GM12864 (cell line): ENCODE measurements around the gene IFNLR1.

ENCODE experiments used
- DNase-seq: peaks from one replicate; pipeline ENCODE4 v3.0.0-alpha.2; 2011; ENCODE audit warnings: low read depth
- H3K4me3 ChIP-seq: 2 replicates; pipeline ENCODE4 v1.5.1; 2011; ENCODE audit warnings: mild to moderate bottlenecking, low read depth, low read length, control low read depth
- CTCF ChIP-seq: IDR thresholded peaks from 2 replicates; pipeline ENCODE4 v1.5.1; 2011; ENCODE audit warnings: low read depth, mild to moderate bottlenecking, moderate library complexity, low read length, control low read depth, inconsistent platforms; ENCODE audit errors: missing control alignments

The IFNLR1 gene

DNA sequence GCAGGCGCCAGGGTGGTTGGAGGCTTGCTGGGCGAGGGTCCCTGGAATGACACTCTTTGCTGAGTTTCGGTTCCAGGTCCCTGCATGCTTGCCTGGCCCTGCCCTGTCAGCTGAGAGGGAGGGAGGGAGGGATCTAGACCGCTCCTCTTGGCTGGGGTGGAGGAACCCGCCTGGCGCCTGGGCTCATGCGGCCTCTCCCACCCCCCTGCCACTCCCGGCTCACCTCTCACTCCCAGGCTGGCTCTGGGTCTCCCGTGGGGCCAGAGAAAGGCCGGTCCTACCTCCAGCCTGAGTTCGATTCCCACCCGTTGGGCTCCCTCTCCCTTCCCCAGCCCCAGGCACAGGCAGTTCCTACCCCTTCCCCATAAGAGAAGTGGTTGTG lies 19.0 kb upstream of the IFNLR1 start:
- no peak for DNase-seq
- H3K4me3 ChIP-seq, result no peak overlapping the region
- TF ChIP-seq CTCF, result no peak

GRCh38 chr1:24205345-24206082 lies 18.4 kb upstream of the IFNLR1 start:
- no peak for TF ChIP-seq CTCF
- no peak overlapping the region for H3K4me3 ChIP-seq
- DNase-seq, result no peak

GRCh38 chr1:24204116-24204515 lies 17.0 kb upstream of the IFNLR1 start:
- no peak for TF ChIP-seq CTCF
- H3K4me3 ChIP-seq, result no peak overlapping the region
- DNase-seq, result no peak

DNA sequence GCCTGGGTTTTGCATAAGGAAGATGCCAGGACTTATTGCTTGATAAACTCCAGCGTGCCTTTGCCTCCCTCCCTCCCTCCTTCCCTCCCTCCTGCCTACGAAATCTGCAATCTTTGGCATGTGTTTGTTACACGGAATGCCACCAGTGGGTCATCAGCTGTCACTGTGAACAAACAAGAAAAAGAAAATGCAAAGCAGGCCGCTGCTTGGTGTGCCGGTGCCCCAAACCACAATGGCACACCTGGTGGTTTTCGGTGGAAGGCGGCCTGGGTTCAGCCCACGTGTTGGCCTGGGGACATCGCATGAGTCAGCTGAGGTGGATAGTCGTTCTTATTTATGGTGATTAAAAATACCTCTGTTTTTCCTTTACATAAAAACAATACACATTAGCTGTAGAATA lies 16.3 kb upstream of the IFNLR1 start:
- TF ChIP-seq CTCF, result no peak
- H3K4me3 ChIP-seq, result no peak overlapping the region
- DNase-seq, result no peak

DNA sequence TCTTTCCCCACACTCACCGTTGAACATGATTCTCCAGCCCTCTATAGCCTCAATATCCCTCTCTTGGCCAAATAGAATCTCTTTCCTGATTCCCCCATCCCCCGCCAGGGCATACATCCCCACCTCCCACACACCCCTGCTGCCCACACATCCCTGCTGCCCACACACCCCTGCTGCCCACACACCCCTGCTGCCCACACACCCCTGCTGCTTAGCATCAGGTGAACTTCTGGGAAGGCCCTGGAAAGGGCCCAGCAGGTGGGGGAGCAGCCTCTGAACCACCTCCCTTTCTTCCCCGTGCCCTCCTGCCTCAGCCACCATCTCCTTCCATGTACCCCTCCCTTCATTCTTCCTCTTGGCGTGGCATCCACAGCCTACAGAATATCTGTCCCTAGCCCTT lies 15.9 kb upstream of the IFNLR1 start:
- no peak for TF ChIP-seq CTCF
- no peak overlapping the region for H3K4me3 ChIP-seq
- no peak for DNase-seq

- no peak overlapping the region for H3K4me3 ChIP-seq
- TF ChIP-seq CTCF, result no peak
- DNase-seq, result no peak
These were observed 15.5 kb upstream of the IFNLR1 start for GRCh38 chr1:24202556-24202955.

DNA sequence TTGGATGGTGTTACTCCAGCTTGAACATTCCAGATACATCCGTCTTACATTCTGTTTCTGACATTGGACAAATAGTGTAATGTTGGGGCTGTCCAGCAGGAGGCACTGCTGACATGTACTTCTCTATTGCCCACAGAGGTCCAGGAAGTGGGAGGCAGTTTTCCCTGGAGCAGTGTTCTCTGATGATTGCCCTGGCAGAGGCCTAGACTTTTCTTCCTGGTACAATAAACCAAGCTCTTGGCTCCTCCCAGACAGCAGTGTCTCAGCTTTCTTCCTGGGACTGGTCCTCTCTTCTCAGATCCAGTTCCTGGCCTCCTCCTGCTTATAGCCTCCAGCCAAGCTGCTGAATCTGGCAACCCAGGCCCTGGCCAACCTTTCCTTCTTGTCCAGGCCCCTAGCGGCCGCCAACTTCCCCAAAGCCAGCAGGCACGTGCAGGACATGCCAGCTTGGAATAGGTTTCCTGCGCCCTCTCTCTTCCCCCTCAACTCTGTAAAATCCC lies 14.9 kb upstream of the IFNLR1 start:
- TF ChIP-seq CTCF, result peak; percentile 85
- no peak overlapping the region for H3K4me3 ChIP-seq
- DNase-seq, result no peak
